Mammary epithelial cell (primary cell): Measurements from ENCODE around the gene RBCK1.
A peak's percentile ranks its signal among the peaks of the same experiment; 100 is the strongest.

Source experiments
- CTCF ChIP-seq, 2 donors: IDR thresholded peaks in 1 of 2; conservative IDR thresholded peaks in 1 of 2; 2 replicates each; pipeline ENCODE4 v1.5.1; 2011 to 2012; ENCODE audit warnings: inconsistent platforms in 2 of 2, low read length in 2 of 2, mild to moderate bottlenecking in 2 of 2, control low read depth in 1 of 2, low read depth in 1 of 2; ENCODE audit not compliant: insufficient read depth in 1 of 2; ENCODE audit errors: extremely low read depth in 1 of 2
- EZH2 ChIP-seq: IDR thresholded peaks from 2 replicates; pipeline ENCODE4 v1.6.1; 2012; ENCODE audit warnings: low read length, inconsistent platforms, borderline replicate concordance

GRCh38 chr20:462199-462991 is 54.3 kb downstream of the RBCK1 start, which contains the start of gene TBC1D20:
- peak in 1 of 2 donors; percentile 35 for TF ChIP-seq CTCF (conservative IDR thresholded peaks at IDR 0.05 in 1 of 2, IDR thresholded peaks at IDR 0.05 in 1 of 2; ENCODE audit: extremely low read depth in 1 of 2, insufficient read depth in 1 of 2, low read depth in 1 of 2, low read length in 2 of 2)
- no peak for TF ChIP-seq EZH2
